HL-60 (cell line): ENCODE measurements around the gene NRXN2.

Source experiments
- DNase-seq, 2 experiments: peaks; one replicate each; pipeline ENCODE4 v3.0.0-alpha.2; 2010 to 2020; ENCODE audit warnings: low read depth in 1 of 2, low spot score in 1 of 2
- H3K27ac ChIP-seq: fragments of 250-450 bp; sonication (Bioruptor Pico); replicated peaks from 2 replicates; pipeline ENCODE4 v1.5.1; 2020; ENCODE audit warnings: mild to moderate bottlenecking, moderate library complexity
- H3K27me3 ChIP-seq: fragments of 250-450 bp; sonication (Bioruptor Pico); 2 replicates; pipeline ENCODE4 v1.5.1; 2021; ENCODE audit warnings: mild to moderate bottlenecking, moderate library complexity; ENCODE audit not compliant: insufficient read depth, poor library complexity, severe bottlenecking
- H3K4me3 ChIP-seq: replicated peaks from 2 replicates; pipeline ENCODE4 v1.5.1; 2011; ENCODE audit warnings: mild to moderate bottlenecking, control low read depth, low read length; ENCODE audit not compliant: insufficient read depth
- CTCF ChIP-seq: IDR thresholded peaks from one replicate; pipeline ENCODE4 v1.5.1; 2011; ENCODE audit warnings: low read length, control low read depth, inconsistent platforms; ENCODE audit not compliant: insufficient read depth
- GABPA ChIP-seq: IDR thresholded peaks from 2 replicates; pipeline ENCODE4 v1.6.1; 2012; ENCODE audit warnings: low read depth
- POLR2AphosphoS5 ChIP-seq: IDR thresholded peaks from 2 replicates; pipeline ENCODE4 v1.6.1; 2012; ENCODE audit warnings: low read depth
- REST ChIP-seq: IDR thresholded peaks from 2 replicates; pipeline ENCODE4 v1.6.1; 2012; ENCODE audit warnings: low read depth; ENCODE audit not compliant: insufficient replicate concordance
- SPI1 ChIP-seq: IDR thresholded peaks from 2 replicates; pipeline ENCODE4 v1.6.1; 2012; ENCODE audit warnings: low read depth, mild to moderate bottlenecking, borderline replicate concordance

The NRXN2 gene

DNA sequence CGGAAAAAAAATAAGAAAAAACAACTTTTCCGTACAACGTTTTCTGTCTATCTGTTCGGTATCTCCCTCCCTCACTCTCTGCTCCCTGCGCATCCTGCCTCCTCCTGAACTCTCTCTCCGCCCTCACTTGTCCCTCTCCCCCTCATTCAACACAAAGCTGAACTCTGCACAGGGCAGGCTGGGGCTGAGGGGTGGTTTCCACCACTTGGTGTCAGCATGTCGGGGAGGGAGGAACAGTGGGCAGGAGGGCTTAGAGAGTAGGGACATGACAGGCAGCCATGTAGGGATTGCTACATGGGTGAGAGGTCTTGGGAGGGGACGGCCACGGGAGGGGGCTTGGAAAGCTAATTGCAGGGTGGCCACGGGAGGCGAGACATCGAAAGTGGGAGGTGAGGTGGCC is 114.4 kb downstream of the NRXN2 start:
- TF ChIP-seq SPI1 = no peak
- no peak for TF ChIP-seq POLR2AphosphoS5
- TF ChIP-seq GABPA = no peak
- no peak for TF ChIP-seq REST
- no peak for TF ChIP-seq CTCF
- Histone ChIP-seq H3K27ac (no peak overlapping the region), H3K4me3 (no peak overlapping the region), H3K27me3 (no peaks in the 10 kb centered on the region)
- no peak for DNase-seq

DNA sequence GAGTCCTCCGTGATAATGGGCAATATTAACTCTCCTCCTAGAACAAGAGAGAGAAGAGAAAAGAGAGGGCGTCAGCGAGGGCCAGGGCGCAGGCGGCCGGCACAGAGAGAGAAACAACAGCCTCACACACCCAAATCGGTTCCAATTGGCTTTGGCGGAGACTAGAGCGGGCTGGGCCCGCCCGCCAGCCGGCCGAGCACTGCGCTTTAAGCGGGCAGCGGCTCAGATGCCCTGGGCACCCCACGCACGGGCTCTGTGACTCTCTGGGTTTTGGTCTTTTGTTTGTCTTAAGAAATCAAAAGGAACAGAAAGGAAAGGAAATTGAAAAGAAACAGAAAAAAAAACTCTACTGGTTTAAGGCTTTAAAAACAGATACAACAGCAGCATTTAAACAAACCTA is 115.0 kb downstream of the NRXN2 start:
- no peak overlapping the region for H3K27ac ChIP-seq

More for the DNA sequence above, 115.0 kb downstream of the NRXN2 start:
- Histone ChIP-seq H3K27me3 (no peaks in the 10 kb centered on the region), H3K4me3 (no peak overlapping the region)
- no peak for DNase-seq
- no peak for TF ChIP-seq CTCF
- TF ChIP-seq GABPA = no peak
- no peak for TF ChIP-seq REST
- no peak for TF ChIP-seq SPI1
- TF ChIP-seq POLR2AphosphoS5 = no peak
